Heart right ventricle (tissue), 16 donors: ENCODE data around the gene OR2AK2. TPM values are rescaled to one million over a fixed set of nuclear protein-coding genes. Genes with fewer than 3 reads are reported as not detected.

Source experiments
- ATAC-seq, 8 donors: fragments of 200-7000 bp; cut with Tn5 transposase; one replicate each; pipeline ENCODE4 v1.9.1; 2020; ENCODE audit warnings: mild to moderate bottlenecking in 8 of 8, moderate library complexity in 8 of 8, moderate number of reproducible peaks in 1 of 8
- DNase-seq, 2 donors: peaks; one replicate each; pipeline ENCODE4 v3.0.0-alpha.2; 2020
- H3K27ac ChIP-seq, 10 donors: fragments of 200-600 bp; sonication (generic) in 2 of 10; one replicate each; pipeline versions ENCODE4 v1.5.0 to v1.8.0; 2020 to 2022; ENCODE audit warnings: mild to moderate bottlenecking in 3 of 10
- H3K27me3 ChIP-seq, 7 donors: fragments of 200-600 bp; one replicate each; pipeline ENCODE4 v1.8.0; 2021 to 2022; ENCODE audit warnings: mild to moderate bottlenecking in 2 of 7
- H3K36me3 ChIP-seq, 9 donors: fragments of 200-600 bp; sonication (generic) in 1 of 9; one replicate each; pipeline versions ENCODE4 v1.5.0 to v1.8.0; 2020 to 2022; ENCODE audit warnings: mild to moderate bottlenecking in 2 of 9
- H3K4me1 ChIP-seq, 9 donors: fragments of 200-600 bp; sonication (generic) in 1 of 9; one replicate each; pipeline versions ENCODE4 v1.5.0 to v1.8.0; 2020 to 2022; ENCODE audit warnings: mild to moderate bottlenecking in 4 of 9
- H3K4me3 ChIP-seq, 10 donors: fragments of 200-600 bp; sonication (generic) in 2 of 10; one replicate each; pipeline versions ENCODE4 v1.5.0 to v1.8.0; 2020 to 2022; ENCODE audit warnings: mild to moderate bottlenecking in 7 of 10, moderate library complexity in 2 of 10
- H3K9me3 ChIP-seq, 11 donors: fragments of 200-600 bp in 10 of 11; sonication (generic) in 2 of 11; one replicate each; pipeline versions ENCODE4 v1.5.0 to v1.8.0; 2013 to 2022; ENCODE audit warnings: mild to moderate bottlenecking in 2 of 11, control low read depth in 1 of 11, moderate library complexity in 1 of 11
- WGBS, 2 donors: extraction: QIAGEN DNeasy Blood & Tissue Kit; methylation state at CpG; one replicate each; pipeline ENCODE4 v1.1.7; 2013; ENCODE audit warnings: inconsistent platforms in 1 of 2; 5-methylcytosine and 5-hydroxymethylcytosine counted together
- intact Hi-C, 10 donors: fragments of 100-400 bp; cut with DNase I; formaldehyde crosslinking; loops; one replicate each; pipeline versions ENCODE4 v1.11.1 to v1.14.2; 2022
- polyA plus RNA-seq, 2 donors: library from polyadenylated mRNA; stranded (reverse); fragments of 200-250 nt; gene quantifications; one replicate each; pipeline ENCODE4 v1.2.3, GENCODE V29; 2013
- total RNA-seq, 10 donors: library from RNA; stranded (reverse); fragmentation: NEBNext Ultra II Directional in 3 of 10; extraction: Animal tissue kit (Norgen Biotek cat#: 25700) in 3 of 10; gene quantifications; one replicate each; pipeline versions ENCODE4 v1.2.1 to v1.2.4, GENCODE V29; 2021 to 2023
- TF ChIP-seq, protein P1 (sequence below), 9 donors: fragments of 200-600 bp; sonication (generic) in 2 of 9; IDR thresholded peaks; one replicate each; pipeline versions ENCODE4 v1.5.0 to v1.8.0; 2021 to 2022; ENCODE audit warnings: antibody characterized with exemption in 9 of 9, mild to moderate bottlenecking in 5 of 9, moderate library complexity in 1 of 9
- donor health status: Arrhythmogenic right ventricular cardiomyopathy.
- donor health status: ischemic (EF 13 %, LVEDD 7.1; RV severe dilation, severe dysfunction).
- donor health status: healthy with polysubstance abuse.
- donor health status: DM: no; HTN: yes; CAD: no.
- donor health status: DM: no; HTN: no; CAD: no.
- donor health status: ischemic (EF 25% LVEDD 6.9; RV normal size, moderate dysfunction).
- donor health status: ischemic (EF 25% LVEDD 5.7; RV mildly dilated, moderate dysfunction).
- donor health status: healthy.
- donor health status: DM: yes; HTN: yes; CAD: no.
- donor health status: Ischemic cardiomyopathy.
- donor health status: ischemic (EF 35%, LVEDD 5.7; RV mildly dilated, moderate dysfunction).
- donor health status: nonischemic (EF 11% LVEDD 7.7; RV severe dilation, severe dysfunction).
- donor health status: DM: yes; HTN: yes; CAD: no.
- donor health status: PGD.
- donor health status: ischemic (EF 29% LVEDD 5.4; RV normal size, mild dysfunction).
- donor health status: nonischemic (EF 23%, LVEDD 6.1; RV moderate dilation, normal function).

The OR2AK2 gene
- total and polyA plus RNA-seq, 12 donors = not detected

GRCh38 chr1:247942624-247943023 lies 22.4 kb upstream of the OR2AK2 start:
- Histone ChIP-seq H3K27ac (no peak overlapping the region), H3K4me1 (no peaks in the 10 kb centered on the region), H3K27me3 (peaks cover 0 to 7% (median 0%) of the 10 kb centered on the region in 7 donors), H3K9me3 (peaks cover 0 to 26% (median 8%) of the 10 kb centered on the region in 11 donors), H3K4me3 (no peak overlapping the region), H3K36me3 (no peaks in the 10 kb centered on the region)
- WGBS, 2 donors = 67 to 82% methylated on average over 6 of the region's 6 CpGs
- TF ChIP-seq, protein P1, sequence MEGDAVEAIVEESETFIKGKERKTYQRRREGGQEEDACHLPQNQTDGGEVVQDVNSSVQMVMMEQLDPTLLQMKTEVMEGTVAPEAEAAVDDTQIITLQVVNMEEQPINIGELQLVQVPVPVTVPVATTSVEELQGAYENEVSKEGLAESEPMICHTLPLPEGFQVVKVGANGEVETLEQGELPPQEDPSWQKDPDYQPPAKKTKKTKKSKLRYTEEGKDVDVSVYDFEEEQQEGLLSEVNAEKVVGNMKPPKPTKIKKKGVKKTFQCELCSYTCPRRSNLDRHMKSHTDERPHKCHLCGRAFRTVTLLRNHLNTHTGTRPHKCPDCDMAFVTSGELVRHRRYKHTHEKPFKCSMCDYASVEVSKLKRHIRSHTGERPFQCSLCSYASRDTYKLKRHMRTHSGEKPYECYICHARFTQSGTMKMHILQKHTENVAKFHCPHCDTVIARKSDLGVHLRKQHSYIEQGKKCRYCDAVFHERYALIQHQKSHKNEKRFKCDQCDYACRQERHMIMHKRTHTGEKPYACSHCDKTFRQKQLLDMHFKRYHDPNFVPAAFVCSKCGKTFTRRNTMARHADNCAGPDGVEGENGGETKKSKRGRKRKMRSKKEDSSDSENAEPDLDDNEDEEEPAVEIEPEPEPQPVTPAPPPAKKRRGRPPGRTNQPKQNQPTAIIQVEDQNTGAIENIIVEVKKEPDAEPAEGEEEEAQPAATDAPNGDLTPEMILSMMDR (IDR thresholded peaks at IDR 0.05) = no peak
- intact Hi-C loops = no loop called here
- no peak for ATAC-seq
- no peak for DNase-seq

DNA sequence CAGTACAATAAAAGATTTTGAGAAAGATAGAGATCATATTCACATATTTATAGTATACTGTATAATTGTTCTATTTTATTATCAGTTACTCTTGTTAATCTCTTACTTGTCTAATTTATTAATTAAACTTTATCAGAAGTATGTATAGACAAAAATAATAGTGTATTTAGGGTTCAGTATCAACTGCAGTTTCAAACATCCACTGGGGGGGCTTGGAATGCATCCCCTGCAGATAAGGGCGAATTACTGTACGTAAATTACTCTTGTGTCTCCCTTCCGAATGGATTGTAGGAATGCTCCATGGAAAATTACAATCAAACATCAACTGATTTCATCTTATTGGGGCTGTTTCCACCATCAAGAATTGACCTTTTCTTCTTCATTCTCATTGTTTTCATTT lies 16.5 kb upstream of the OR2AK2 start, which contains the start of gene OR2L8:
TSS of gene OR2L8 (plus strand) at position 301 of the 400 bp plus-strand sequence. CDS start at position 301, 0 bp downstream.
- Histone ChIP-seq H3K4me3 (no peak within 1 kb of the TSS), H3K27ac (no peak within 1 kb of the TSS), H3K36me3 (no peaks in the 10 kb centered on the region), H3K27me3 (no peaks in the 10 kb centered on the region), H3K9me3 (peaks cover 0 to 26% (median 8%) of the 10 kb centered on the region in 11 donors), H3K4me1 (no peaks in the 10 kb centered on the region)
- 69 to 75% methylated on average over 3 of the region's 3 CpGs for WGBS, 2 donors
- no peak for DNase-seq
- intact Hi-C loops = no loop called here
- TF ChIP-seq, protein P1 (IDR thresholded peaks at IDR 0.05) = no peak
- no peak for ATAC-seq

DNA sequence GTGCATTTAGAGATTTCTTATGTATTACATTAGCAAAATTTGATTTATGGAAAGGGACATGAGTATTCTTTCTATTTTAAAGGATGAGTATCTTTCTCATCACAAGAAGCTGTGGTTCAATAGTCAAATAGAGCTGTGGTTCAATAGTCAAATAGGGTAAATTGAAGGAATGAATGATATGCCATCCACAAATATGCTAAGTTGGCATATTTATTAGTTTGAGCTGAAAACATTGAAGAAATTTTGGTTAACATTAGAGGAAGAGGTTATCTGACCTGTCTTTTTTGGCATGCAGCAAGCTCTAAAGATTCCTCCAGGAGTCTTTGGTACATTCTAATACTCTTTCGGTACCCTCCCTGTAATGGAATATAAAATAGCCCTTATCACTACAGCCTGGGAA lies 11.6 kb upstream of the OR2AK2 start:
- no peaks in the 10 kb centered on the region for H3K36me3 ChIP-seq
- ATAC-seq (no peak), DNase-seq (no peak)
- no peak overlapping the region for H3K4me3 ChIP-seq
- TF ChIP-seq, protein P1 (IDR thresholded peaks at IDR 0.05) = no peak
- no peaks in the 10 kb centered on the region for H3K4me1 ChIP-seq
- WGBS, 2 donors = 96 to 98% methylated on average over 1 of the region's 1 CpG
- intact Hi-C loops = no loop called here
- no peaks in the 10 kb centered on the region for H3K27me3 ChIP-seq
- H3K27ac ChIP-seq = no peak overlapping the region
- peaks cover 0 to 8% (median 0%) of the 10 kb centered on the region in 11 donors for H3K9me3 ChIP-seq

DNA sequence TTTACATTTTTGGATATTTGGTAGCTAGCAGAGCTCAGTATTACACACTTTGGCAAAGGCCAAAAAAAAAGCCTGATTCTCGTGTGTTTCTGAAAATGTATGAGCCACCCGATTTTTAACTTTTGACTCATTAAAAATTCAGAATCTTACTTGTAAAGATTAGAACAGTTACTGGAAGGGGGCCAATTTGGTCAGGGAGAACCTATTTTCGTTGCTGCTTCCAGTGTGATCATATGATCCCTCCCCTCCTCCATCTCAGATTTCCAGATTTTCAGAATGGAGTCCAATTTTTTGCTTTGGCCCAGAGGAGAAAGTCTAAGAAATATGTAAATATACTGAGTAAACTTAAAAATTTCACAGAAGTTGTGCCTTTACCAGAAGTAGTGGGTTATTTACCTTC lies 3.2 kb upstream of the OR2AK2 start:
- H3K4me3 ChIP-seq = no peak overlapping the region
- no peaks in the 10 kb centered on the region for H3K36me3 ChIP-seq
- H3K27me3 ChIP-seq = no peaks in the 10 kb centered on the region
- intact Hi-C loops = no loop called here
- whole genome bisulfite sequencing, 2 donors = 30 to 32% methylated on average over 3 of the region's 3 CpGs
- no peak overlapping the region for H3K27ac ChIP-seq
- H3K9me3 ChIP-seq = peaks cover 0 to 3% (median 0%) of the 10 kb centered on the region in 11 donors
- no peak for ATAC-seq
- no peak for DNase-seq
- TF ChIP-seq, protein P1 (IDR thresholded peaks at IDR 0.05) = no peak
- no peaks in the 10 kb centered on the region for H3K4me1 ChIP-seq
